ENCODE measurements around the gene UBE2E2.
"Not testable (repeated sequence)": the region's sequence is repeated elsewhere in the genome, so short reads cannot be mapped to it uniquely, and the experiment has no call there.

Gene UBE2E2

GRCh38 chr3:23588547-23588946 is 385.4 kb downstream of the UBE2E2 start:
- no peak for DNase-seq (ENCODE audit: low read depth in 3 of 3)

DNA sequence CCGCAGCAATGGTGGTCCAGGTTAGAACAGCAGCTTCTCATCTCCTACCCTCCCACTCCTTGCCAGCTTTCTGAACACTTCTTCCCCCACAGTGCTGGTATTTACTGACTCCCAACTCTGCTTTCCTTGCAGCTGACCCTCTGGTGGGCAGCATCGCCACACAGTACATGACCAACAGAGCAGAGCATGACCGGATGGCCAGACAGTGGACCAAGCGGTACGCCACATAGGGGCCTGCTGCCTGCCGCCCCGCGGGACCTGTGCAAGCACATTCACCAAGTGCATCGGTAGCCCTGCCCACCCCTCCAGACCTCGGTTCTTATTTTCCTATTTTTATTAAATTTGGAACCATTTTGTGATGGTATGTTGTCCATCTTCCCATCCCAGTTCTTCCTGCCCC is 386.5 kb downstream of the UBE2E2 start:
- DNase-seq (ENCODE audit: low read depth in 3 of 3) = no peak

DNA sequence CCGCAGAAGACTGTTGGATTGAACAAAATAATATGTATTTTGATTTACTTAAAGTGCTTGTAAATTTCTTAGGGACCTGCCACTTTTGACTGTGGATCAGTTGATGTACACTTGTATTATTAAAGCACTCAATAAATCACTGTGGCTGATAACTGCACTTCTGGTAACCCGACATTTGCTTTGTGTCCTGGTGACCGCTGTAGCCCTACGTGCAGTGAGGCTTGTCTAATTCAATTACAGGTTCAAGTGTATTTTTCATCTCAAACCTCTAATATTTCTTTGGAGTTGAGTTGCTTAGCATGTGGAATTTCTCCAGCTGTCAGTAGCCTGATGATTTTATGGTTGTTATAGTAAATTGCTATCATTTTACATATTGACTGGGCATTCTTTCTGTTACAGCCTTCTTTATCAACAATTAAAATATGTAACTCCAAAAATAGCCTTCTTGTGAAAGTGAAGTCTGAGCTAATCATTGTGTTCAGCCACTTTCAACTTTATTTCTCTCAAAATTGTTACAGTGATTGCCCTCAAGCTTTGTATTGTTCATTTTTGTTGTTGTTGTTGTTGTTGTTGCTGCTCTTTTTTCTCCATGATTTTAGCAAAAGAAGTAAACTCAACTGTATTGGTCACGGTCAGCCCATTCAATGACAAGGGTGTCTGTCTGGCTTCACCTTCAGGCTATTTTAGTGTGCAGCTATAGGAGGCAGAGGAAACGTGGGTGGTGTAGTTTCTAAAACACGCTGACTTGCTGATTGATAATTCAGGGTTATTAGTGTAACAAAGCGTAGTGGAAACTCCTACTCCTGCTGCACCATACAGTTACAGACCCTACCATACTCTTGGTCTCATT is 387.5 kb downstream of the UBE2E2 start:
- no peak for DNase-seq (ENCODE audit: low read depth in 3 of 3)

DNA sequence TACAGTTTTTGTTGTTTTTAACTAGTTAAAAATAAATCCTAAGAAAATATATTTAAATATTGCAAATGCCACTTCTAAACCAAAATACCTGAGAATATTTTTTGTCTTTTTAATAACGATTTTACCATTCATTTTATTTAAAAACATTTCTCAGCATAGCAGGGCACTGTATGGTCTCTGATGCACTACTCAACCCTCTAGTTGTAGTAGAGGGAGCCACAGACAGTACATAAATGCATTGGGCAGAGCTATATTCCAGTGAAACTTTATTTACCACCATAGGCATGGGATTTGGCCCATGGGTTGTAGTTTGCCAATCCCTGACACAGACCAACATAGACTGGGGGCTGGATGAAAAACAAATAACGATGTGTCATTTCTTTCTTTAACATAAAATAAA is 388.2 kb downstream of the UBE2E2 start:
- DNase-seq (ENCODE audit: low read depth in 3 of 3) = no peak

DNA sequence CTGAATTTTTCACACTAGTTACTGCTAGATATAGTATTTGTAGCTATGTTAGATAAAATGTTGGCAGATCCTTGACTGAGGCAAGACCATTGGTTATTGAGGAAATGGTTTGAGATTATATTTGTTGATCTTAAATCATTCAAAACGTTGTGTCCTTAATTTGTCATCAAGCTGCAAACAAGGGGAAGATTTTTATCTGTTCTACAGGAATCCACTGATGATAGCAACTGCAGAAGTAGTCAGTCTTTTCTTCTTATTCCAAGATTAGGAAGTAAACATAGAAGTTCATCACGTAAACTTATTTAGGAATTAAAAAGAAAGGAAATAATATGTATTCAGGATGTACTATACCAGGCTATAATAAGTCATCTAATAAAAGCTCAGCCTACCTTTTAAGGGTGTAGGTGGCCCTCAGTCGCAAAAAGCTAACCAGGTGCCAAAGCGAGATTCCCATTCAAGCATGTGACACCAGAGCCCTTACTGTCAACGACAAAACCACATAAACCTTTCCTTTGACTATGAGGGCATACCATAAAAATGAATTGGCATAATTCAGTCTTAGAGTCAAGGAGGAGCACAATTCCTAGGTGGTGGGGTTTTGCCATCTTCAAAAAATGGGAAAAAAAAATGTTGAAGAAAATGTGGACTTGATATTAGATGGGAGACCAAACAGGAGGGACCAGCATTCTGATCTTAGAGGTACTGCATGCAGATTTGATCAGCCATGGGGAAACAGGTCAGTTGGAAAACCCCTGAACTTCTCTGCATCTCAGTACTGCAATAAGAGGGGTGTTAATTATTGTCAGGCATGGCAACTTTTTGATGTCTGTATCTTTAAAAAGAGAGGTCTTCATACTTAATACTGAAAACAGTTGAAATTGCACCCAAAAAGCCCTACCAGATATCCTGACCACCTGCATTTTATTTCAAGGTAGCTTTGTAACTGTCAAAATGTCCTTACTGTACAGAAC is 390.1 kb downstream of the UBE2E2 start:
- no peak for DNase-seq (ENCODE audit: low read depth in 3 of 3)

- DNase-seq (ENCODE audit: low read depth in 3 of 3) = no peak
Observed at GRCh38 chr3:23594066-23594465, 390.9 kb downstream of the UBE2E2 start.

DNA sequence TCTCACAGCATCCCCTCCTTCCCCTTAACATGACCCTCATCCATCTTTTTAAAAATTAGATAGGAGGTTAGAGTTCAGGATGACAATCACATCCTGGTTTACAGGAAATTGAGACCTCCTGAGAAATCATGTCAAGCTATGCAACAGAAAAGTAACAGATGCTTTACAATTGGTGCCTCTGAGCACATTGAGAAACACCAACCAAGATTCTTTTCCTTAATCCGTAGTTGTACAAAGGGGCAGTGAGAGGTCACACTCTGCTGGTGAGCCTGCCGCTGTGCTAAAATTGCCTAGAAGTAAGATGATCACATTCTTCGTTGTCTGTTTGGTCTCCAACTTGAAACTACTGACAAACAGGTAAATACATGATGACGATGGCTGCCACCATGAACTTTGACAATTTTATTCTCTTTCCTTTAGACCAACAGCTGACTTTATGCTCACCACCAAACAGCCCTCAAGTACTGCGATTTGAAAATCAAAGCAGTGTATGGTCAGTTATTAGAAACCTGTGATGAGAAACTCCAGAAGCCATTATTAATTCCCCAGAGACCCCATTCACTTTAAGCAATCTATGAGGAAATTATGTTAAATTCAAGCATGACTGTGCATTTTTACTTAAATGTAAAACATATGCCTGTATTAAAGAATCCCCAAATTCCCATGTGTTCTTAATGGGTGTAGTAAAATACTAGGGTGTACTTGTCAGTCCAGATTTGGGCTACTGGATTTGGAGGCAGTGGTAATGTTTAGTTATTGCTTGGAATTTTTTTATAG is 392.0 kb downstream of the UBE2E2 start:
- no peak for DNase-seq (ENCODE audit: low read depth in 3 of 3)

GRCh38 chr3:23595851-23596250 is 392.7 kb downstream of the UBE2E2 start:
- no peak for DNase-seq (ENCODE audit: low read depth in 3 of 3)

DNA sequence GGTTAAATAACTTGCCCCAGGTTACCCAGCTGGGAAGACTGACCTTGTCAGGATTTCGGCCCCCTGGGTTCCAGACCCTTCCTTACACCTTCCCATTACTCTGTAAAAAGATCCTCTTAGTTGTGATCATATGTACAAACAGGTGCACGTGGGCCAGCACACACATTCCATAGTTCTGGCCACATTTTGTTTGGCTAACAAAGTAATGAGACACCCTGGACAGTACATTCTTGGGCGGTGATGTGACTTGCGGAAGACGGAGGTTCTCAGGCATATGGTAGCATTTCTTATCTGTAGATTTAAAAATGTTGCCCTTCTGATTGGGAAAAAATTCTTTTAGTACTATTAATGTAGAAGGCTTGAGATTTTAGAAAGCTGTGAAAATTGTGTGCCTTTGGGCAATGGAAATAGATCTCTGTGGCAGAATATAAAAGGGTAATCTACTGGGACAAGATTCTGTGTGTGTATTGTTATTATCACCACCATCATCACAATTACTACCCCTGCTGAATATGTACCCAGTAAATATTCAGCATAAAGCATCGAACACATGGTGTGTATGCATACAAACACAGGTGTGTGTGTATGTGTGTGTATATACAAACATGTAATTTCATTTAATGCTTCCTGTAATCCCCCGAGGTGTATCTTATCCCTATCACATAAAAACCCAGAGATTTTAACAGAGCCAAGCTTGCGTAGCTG is 397.2 kb downstream of the UBE2E2 start:
- no peak for DNase-seq (ENCODE audit: low read depth in 3 of 3)

- DNase-seq (ENCODE audit: low read depth in 3 of 3) = no peak
Observed at GRCh38 chr3:23601091-23601822, 398.1 kb downstream of the UBE2E2 start.

GRCh38 chr3:23602971-23603370 is 399.8 kb downstream of the UBE2E2 start:
- DNase-seq (ENCODE audit: low read depth in 3 of 3) = no peak

- DNase-seq (ENCODE audit: low read depth in 3 of 3) = no peak
Observed at GRCh38 chr3:23607184-23607847, 404.2 kb downstream of the UBE2E2 start.

- DNase-seq (ENCODE audit: low read depth in 3 of 3) = no peak
Observed at GRCh38 chr3:23608650-23609049, 405.5 kb downstream of the UBE2E2 start.

- DNase-seq (ENCODE audit: low read depth in 3 of 3) = no peak
Observed at GRCh38 chr3:23611737-23612295, 408.7 kb downstream of the UBE2E2 start.

DNA sequence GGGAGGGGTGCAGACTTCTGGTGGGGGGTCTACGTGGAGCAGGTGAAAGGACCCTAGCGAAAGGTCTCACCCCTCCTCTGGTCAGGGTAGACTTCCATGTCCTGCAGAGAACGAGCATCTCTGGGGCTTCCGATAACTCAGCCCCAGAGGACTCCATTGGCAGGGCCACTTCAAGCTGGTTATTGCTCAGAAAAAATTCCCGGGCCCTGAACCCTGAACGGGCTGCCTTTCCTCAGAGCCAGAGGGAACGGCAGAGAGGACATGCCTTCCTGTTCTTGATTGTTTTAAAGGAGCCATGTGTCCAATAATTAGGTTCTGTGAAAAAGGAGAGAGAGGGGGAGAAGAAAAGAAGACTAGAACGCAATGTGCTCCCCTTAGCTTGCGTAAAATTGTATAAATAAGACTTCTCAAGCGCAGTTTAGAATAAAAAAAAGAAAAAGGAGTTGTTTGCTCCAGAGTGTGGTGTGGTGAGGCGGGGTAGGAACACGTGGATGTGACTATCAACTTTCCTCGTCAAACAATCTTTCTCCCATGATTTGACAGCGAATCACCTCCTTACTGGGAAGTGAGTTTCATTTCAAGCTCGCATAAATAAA is 409.3 kb downstream of the UBE2E2 start:
- no peak for DNase-seq (ENCODE audit: low read depth in 3 of 3)

DNA sequence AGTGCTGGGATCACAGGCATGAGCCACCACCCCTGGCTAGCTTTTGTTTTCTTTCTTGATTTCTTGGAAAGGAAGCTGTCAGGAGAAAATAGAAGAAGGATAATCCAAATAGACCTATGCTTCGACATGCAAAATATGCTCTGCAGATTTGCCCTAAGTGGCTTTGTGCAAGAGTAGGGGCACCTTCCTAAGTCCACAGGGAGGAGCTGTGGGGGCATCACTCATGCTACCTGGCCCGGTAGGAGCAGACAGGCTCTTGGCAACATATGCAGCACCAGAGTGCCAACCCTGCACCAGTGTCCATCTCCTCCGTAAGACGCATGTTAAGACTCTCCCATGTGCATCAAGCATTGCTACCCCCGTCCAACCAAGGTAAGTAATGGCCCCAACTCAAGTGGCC is 411.9 kb downstream of the UBE2E2 start:
- DNase-seq (ENCODE audit: low read depth in 3 of 3) = no peak

DNA sequence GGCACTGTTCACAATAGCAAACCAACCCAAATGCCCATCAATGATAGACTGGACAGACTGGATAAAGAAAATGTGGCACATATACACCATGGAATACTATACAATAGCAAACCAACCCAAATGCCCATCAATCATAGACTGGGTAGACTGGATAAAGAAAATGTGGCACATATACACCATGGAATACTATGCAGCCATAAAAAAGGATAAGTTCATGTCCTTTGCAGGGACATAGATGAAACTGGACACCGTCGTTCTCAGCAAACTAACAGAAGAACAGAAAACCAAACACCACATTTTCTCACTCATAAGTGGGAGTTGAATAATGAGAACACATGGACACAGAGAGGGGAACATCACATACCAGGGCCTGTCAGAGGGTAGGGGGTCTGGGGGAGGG is 415.3 kb downstream of the UBE2E2 start:
- DNase-seq (ENCODE audit: low read depth in 3 of 3) = not testable (repeated sequence)

DNA sequence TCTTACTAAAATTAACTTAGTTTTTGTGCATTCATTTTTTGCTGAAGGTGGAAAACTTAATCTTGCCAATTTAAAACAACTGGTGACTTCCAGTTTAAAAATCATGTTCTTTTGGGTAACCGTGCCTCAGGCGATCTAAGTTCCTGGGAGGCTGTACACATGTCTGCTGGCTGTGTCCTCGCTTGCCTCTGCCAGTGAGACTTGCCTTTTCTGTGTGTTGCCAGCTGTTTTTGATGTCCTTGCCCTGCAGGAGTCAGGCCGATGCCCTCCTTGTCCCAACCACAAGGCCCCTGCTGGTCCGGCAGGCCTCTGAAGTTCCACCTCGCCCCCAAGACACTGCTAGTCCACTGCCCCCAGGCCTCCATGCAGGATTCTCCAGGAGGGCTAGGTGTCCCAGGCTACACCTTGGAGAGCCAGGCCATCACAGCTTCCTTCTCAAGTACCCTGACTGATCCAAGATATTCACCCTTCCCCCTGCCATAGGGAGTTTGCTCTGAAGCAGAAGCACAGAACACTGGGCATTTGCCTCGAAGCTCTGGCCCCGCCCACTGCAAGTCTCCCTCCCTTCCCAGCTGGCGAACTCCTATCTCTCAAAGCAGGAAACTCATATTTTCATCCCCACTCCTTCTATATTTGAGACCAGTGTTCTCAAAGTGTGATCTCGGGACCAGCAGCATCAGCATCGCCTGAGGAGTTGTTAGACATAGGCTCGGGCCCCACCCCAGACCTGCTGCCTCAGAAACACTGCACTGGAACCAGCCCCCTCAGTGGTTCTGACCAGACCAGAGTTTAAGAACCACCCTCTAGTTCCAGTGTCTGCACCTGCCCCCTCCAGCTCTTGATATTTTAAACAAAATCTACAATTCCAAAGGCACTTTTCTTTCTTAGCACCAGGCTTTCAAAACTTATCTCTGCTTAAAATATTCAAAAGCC is 416.8 kb downstream of the UBE2E2 start:
- DNase-seq (ENCODE audit: low read depth in 3 of 3) = no peak

Data from stimulated activated CD4-positive, alpha-beta T cell treated with anti-CD3 and anti-CD28 coated beads, TNF-alpha, amount 100 ng/mL, for 48 hours (primary cell).